IPS DF 19.7 (cell line): Measurements from ENCODE around the gene CNOT9.

ENCODE experiments used
- DNase-seq: peaks from one replicate; pipeline ENCODE4 v3.0.0-alpha.2; 2013; ENCODE audit warnings: low read depth, low spot score

Gene CNOT9

GRCh38 chr2:218644721-218645120 lies 76.1 kb downstream of the CNOT9 start:
- DNase-seq, result no peak

GRCh38 chr2:218645126-218645525 lies 76.5 kb downstream of the CNOT9 start:
- no peak for DNase-seq
